Dendritic cell treated with granulocyte-macrophage colony-stimulating factor and Interleukin-4, amounts not matched to agents 40 ng/mL and 50 ng/mL, for 4 days (primary cell): Measurements from ENCODE around the gene RASSF3.
A peak's percentile ranks its signal among the peaks of the same experiment; 100 is the strongest.

ENCODE experiments used
- H3K27ac Mint-ChIP-seq: one replicate; pipeline ENCODE4 v1.8.0; 2022; ENCODE audit warnings: mild to moderate bottlenecking, mixed read lengths
- H3K27me3 Mint-ChIP-seq: one replicate; pipeline ENCODE4 v1.8.0; 2022; ENCODE audit warnings: mild to moderate bottlenecking, mixed read lengths
- H3K36me3 Mint-ChIP-seq: one replicate; pipeline ENCODE4 v1.8.0; 2022; ENCODE audit warnings: low read depth, mixed read lengths
- H3K4me1 Mint-ChIP-seq: one replicate; pipeline ENCODE4 v1.8.0; 2022; ENCODE audit warnings: low read depth, mixed read lengths
- H3K4me3 Mint-ChIP-seq: one replicate; pipeline ENCODE4 v1.8.0; 2022; ENCODE audit warnings: mild to moderate bottlenecking, moderate library complexity, mixed read lengths
- H3K9me3 Mint-ChIP-seq: one replicate; pipeline ENCODE4 v1.8.0; 2022; ENCODE audit warnings: mixed read lengths
- intact Hi-C: fragments of 100-400 bp; cut with micrococcal nuclease; formaldehyde crosslinking; loops from one replicate; pipeline ENCODE4 v1.15.0; 2022

The RASSF3 gene

GRCh38 chr12:64733857-64734256 lies 123.6 kb downstream of the RASSF3 start:
- no peaks in the 10 kb centered on the region for H3K27me3 Mint-ChIP-seq
- H3K9me3 Mint-ChIP-seq = no peaks in the 10 kb centered on the region
- intact Hi-C loops = no loop called here
- peaks cover 97% of the 10 kb centered on the region for H3K36me3 Mint-ChIP-seq
- H3K4me1 Mint-ChIP-seq = peaks cover 52% of the 10 kb centered on the region
- peak overlapping the region; percentile 24 for H3K27ac Mint-ChIP-seq
- no peak overlapping the region for H3K4me3 Mint-ChIP-seq

GRCh38 chr12:64735442-64735841 lies 125.1 kb downstream of the RASSF3 start:
- Mint-ChIP-seq H3K27me3 (no peaks in the 10 kb centered on the region), H3K4me1 (peaks cover 57% of the 10 kb centered on the region), H3K4me3 (no peak overlapping the region), H3K9me3 (no peaks in the 10 kb centered on the region), H3K27ac (no peak overlapping the region), H3K36me3 (peaks cover 100% of the 10 kb centered on the region)
- intact Hi-C loops = loop anchor here (1.0 kb wide), 1 partner anchor 9 kb away; no protein-coding TSS in a partner anchor

GRCh38 chr12:64736771-64737170 lies 126.5 kb downstream of the RASSF3 start:
- H3K27me3 Mint-ChIP-seq = no peaks in the 10 kb centered on the region
- no peaks in the 10 kb centered on the region for H3K9me3 Mint-ChIP-seq
- peaks cover 60% of the 10 kb centered on the region for H3K4me1 Mint-ChIP-seq
- H3K36me3 Mint-ChIP-seq = peaks cover 100% of the 10 kb centered on the region
- intact Hi-C loops = no loop called here
- H3K4me3 Mint-ChIP-seq = no peak overlapping the region
- no peak overlapping the region for H3K27ac Mint-ChIP-seq

- Mint-ChIP-seq H3K27me3 (no peaks in the 10 kb centered on the region), H3K4me1 (peaks cover 68% of the 10 kb centered on the region), H3K4me3 (no peak overlapping the region), H3K27ac (no peak overlapping the region), H3K36me3 (peaks cover 100% of the 10 kb centered on the region), H3K9me3 (no peaks in the 10 kb centered on the region)
- intact Hi-C loops = no loop called here
Measured at GRCh38 chr12:64737539-64737938, 127.2 kb downstream of the RASSF3 start.

- peaks cover 100% of the 10 kb centered on the region for H3K36me3 Mint-ChIP-seq
- peak overlapping the region; percentile 71 for H3K27ac Mint-ChIP-seq
- peaks cover 75% of the 10 kb centered on the region for H3K4me1 Mint-ChIP-seq
- no peaks in the 10 kb centered on the region for H3K27me3 Mint-ChIP-seq
- intact Hi-C loops = loop anchor here (2.0 kb wide), 1 partner anchor 17 kb away; no protein-coding TSS in a partner anchor
- no peaks in the 10 kb centered on the region for H3K9me3 Mint-ChIP-seq
- no peak overlapping the region for H3K4me3 Mint-ChIP-seq
Measured at GRCh38 chr12:64739778-64740177, 129.5 kb downstream of the RASSF3 start.

- Mint-ChIP-seq H3K36me3 (peaks cover 100% of the 10 kb centered on the region), H3K27ac (peak overlapping the region; percentile 71), H3K4me3 (peak overlapping the region; percentile 13), H3K4me1 (peaks cover 79% of the 10 kb centered on the region), H3K27me3 (no peaks in the 10 kb centered on the region), H3K9me3 (no peaks in the 10 kb centered on the region)
- intact Hi-C loops = loop anchor here (2.0 kb wide), 1 partner anchor 16 kb away; no protein-coding TSS in a partner anchor
Measured at GRCh38 chr12:64740646-64741045, 130.4 kb downstream of the RASSF3 start.

- no peaks in the 10 kb centered on the region for H3K9me3 Mint-ChIP-seq
- H3K4me3 Mint-ChIP-seq = no peak overlapping the region
- peaks cover 77% of the 10 kb centered on the region for H3K4me1 Mint-ChIP-seq
- H3K27me3 Mint-ChIP-seq = no peaks in the 10 kb centered on the region
- H3K27ac Mint-ChIP-seq = peak overlapping the region; percentile 71
- intact Hi-C loops = no loop called here
- H3K36me3 Mint-ChIP-seq = peaks cover 99% of the 10 kb centered on the region
Measured at GRCh38 chr12:64742416-64742815, 132.1 kb downstream of the RASSF3 start.

GRCh38 chr12:64743206-64743605 lies 132.9 kb downstream of the RASSF3 start:
- Mint-ChIP-seq H3K4me1 (peaks cover 82% of the 10 kb centered on the region), H3K27me3 (no peaks in the 10 kb centered on the region), H3K4me3 (no peak overlapping the region), H3K9me3 (no peaks in the 10 kb centered on the region), H3K27ac (no peak overlapping the region), H3K36me3 (peaks cover 99% of the 10 kb centered on the region)
- intact Hi-C loops = no loop called here

- peak overlapping the region; percentile 37 for H3K27ac Mint-ChIP-seq
- peaks cover 98% of the 10 kb centered on the region for H3K36me3 Mint-ChIP-seq
- intact Hi-C loops = loop anchor here (1.0 kb wide), 1 partner anchor 9 kb away; no protein-coding TSS in a partner anchor
- H3K4me3 Mint-ChIP-seq = no peak overlapping the region
- peaks cover 85% of the 10 kb centered on the region for H3K4me1 Mint-ChIP-seq
- no peaks in the 10 kb centered on the region for H3K9me3 Mint-ChIP-seq
- no peaks in the 10 kb centered on the region for H3K27me3 Mint-ChIP-seq
Measured at GRCh38 chr12:64744422-64745258, 134.3 kb downstream of the RASSF3 start.

- intact Hi-C loops = no loop called here
- Mint-ChIP-seq H3K27ac (peak overlapping the region; percentile 37), H3K9me3 (no peaks in the 10 kb centered on the region), H3K27me3 (no peaks in the 10 kb centered on the region), H3K36me3 (peaks cover 98% of the 10 kb centered on the region), H3K4me1 (peaks cover 85% of the 10 kb centered on the region), H3K4me3 (peak overlapping the region; percentile 13)
Measured at GRCh38 chr12:64745259-64745807, 135.0 kb downstream of the RASSF3 start.

- intact Hi-C loops = no loop called here
- Mint-ChIP-seq H3K36me3 (peaks cover 98% of the 10 kb centered on the region), H3K4me1 (peaks cover 83% of the 10 kb centered on the region), H3K4me3 (no peak overlapping the region), H3K27ac (peak overlapping the region; percentile 77), H3K27me3 (no peaks in the 10 kb centered on the region), H3K9me3 (no peaks in the 10 kb centered on the region)
Measured at GRCh38 chr12:64745980-64746379, 135.7 kb downstream of the RASSF3 start.

GRCh38 chr12:64746663-64747062 lies 136.4 kb downstream of the RASSF3 start:
- no peaks in the 10 kb centered on the region for H3K9me3 Mint-ChIP-seq
- H3K27me3 Mint-ChIP-seq = no peaks in the 10 kb centered on the region
- H3K4me1 Mint-ChIP-seq = peaks cover 77% of the 10 kb centered on the region
- peak overlapping the region; percentile 77 for H3K27ac Mint-ChIP-seq
- intact Hi-C loops = no loop called here
- H3K4me3 Mint-ChIP-seq = no peak overlapping the region
- H3K36me3 Mint-ChIP-seq = peaks cover 97% of the 10 kb centered on the region
